GM23338 (cell line): ENCODE results near the gene NCR3LG1. TPM values are rescaled to one million over a fixed set of nuclear protein-coding genes. Genes with fewer than 3 reads are reported as not detected.

Source experiments
- ATAC-seq: fragments of 200-7000 bp; cut with Tn5 transposase; 3 replicates; pipeline ENCODE4 v1.9.1; 2020
- DNase-seq: peaks from one replicate; pipeline ENCODE4 v3.0.0-alpha.2; 2015; ENCODE audit warnings: low spot score
- H2AFZ ChIP-seq: fragments of 200-600 bp; sonication (generic); 2 replicates; pipeline ENCODE4 v1.8.0; 2016; ENCODE audit warnings: antibody characterized with exemption, mild to moderate bottlenecking, moderate library complexity
- H3F3A ChIP-seq: fragments of 200-600 bp; sonication (generic); replicated peaks from 2 replicates; pipeline ENCODE4 v1.8.0; 2017; ENCODE audit warnings: antibody characterized with exemption, mixed run types, low read depth
- H3K27ac ChIP-seq: fragments of 200-600 bp; sonication (generic); 2 replicates; pipeline ENCODE4 v1.6.1; 2016; ENCODE audit warnings: low read depth
- H3K27me3 ChIP-seq: fragments of 200-600 bp; sonication (generic); 2 replicates; pipeline ENCODE4 v1.8.0; 2016; ENCODE audit warnings: mild to moderate bottlenecking, mixed run types, moderate library complexity; ENCODE audit not compliant: insufficient read depth
- H3K36me3 ChIP-seq: fragments of 200-600 bp; sonication (generic); 2 replicates; pipeline ENCODE4 v1.8.0; 2016; ENCODE audit warnings: mild to moderate bottlenecking; ENCODE audit not compliant: insufficient read depth
- H3K4me1 ChIP-seq: fragments of 200-600 bp; sonication (generic); 2 replicates; pipeline ENCODE4 v1.8.0; 2016; ENCODE audit warnings: mild to moderate bottlenecking, moderate library complexity; ENCODE audit not compliant: insufficient read depth
- H3K4me2 ChIP-seq: fragments of 200-600 bp; sonication (generic); 2 replicates; pipeline ENCODE4 v1.7.1; 2017; ENCODE audit warnings: mixed run types
- H3K4me3 ChIP-seq: fragments of 200-600 bp; sonication (generic); 2 replicates; pipeline ENCODE4 v1.6.1; 2016; ENCODE audit warnings: mixed run types
- H3K79me2 ChIP-seq: fragments of 200-600 bp; sonication (generic); replicated peaks from 2 replicates; pipeline ENCODE4 v1.8.0; 2017; ENCODE audit warnings: mild to moderate bottlenecking; ENCODE audit not compliant: insufficient read depth
- H3K9me2 ChIP-seq: fragments of 200-600 bp; sonication (generic); 2 replicates; pipeline ENCODE4 v1.8.0; 2017; ENCODE audit not compliant: insufficient read depth
- H4K20me1 ChIP-seq: fragments of 200-600 bp; sonication (generic); replicated peaks from 2 replicates; pipeline ENCODE4 v1.8.0; 2017; ENCODE audit warnings: mild to moderate bottlenecking; ENCODE audit not compliant: insufficient read depth
- H3K27ac Mint-ChIP-seq: 2 replicates; pipeline ENCODE4 v1.8.0; 2020; ENCODE audit warnings: inconsistent platforms, mild to moderate bottlenecking, moderate library complexity, mixed read lengths
- H3K27me3 Mint-ChIP-seq: 3 replicates; pipeline ENCODE4 v1.8.0; 2022; ENCODE audit warnings: low read depth, mild to moderate bottlenecking, moderate library complexity, mixed read lengths, inconsistent platforms; ENCODE audit not compliant: insufficient read depth, poor library complexity
- H3K36me3 Mint-ChIP-seq: 3 replicates; pipeline ENCODE4 v1.8.0; 2021; ENCODE audit warnings: low read depth, mild to moderate bottlenecking, inconsistent platforms, moderate library complexity, mixed read lengths
- H3K4me1 Mint-ChIP-seq: 3 replicates; pipeline ENCODE4 v1.8.0; 2020; ENCODE audit warnings: mild to moderate bottlenecking, inconsistent platforms, mixed read lengths
- H3K4me3 Mint-ChIP-seq: 3 replicates; pipeline ENCODE4 v1.8.0; 2021; ENCODE audit warnings: moderate library complexity, mild to moderate bottlenecking, inconsistent platforms, mixed read lengths
- H3K9me3 Mint-ChIP-seq: 3 replicates; pipeline ENCODE4 v1.8.0; 2020; ENCODE audit warnings: moderate library complexity, mild to moderate bottlenecking, inconsistent platforms, mixed read lengths
- EZH2 ChIP-seq: fragments of 200-600 bp; sonication (generic); IDR thresholded peaks from one replicate; pipeline ENCODE4 v1.8.0; 2017; ENCODE audit warnings: antibody characterized with exemption, mild to moderate bottlenecking, low read depth; ENCODE audit not compliant: unreplicated experiment
- JUNB ChIP-seq: IDR thresholded peaks from one replicate; pipeline ENCODE4 v1.6.1; 2016; ENCODE audit warnings: antibody characterized with exemption; ENCODE audit not compliant: unreplicated experiment
- POLR2AphosphoS5 ChIP-seq: IDR thresholded peaks from 2 replicates; pipeline ENCODE4 v1.6.1; 2016; ENCODE audit warnings: antibody characterized with exemption, low read depth
- REST ChIP-seq: IDR thresholded peaks from one replicate; pipeline ENCODE4 v1.6.1; 2018; ENCODE audit warnings: antibody characterized with exemption; ENCODE audit not compliant: unreplicated experiment
- ZNF462 ChIP-seq: fragments of 250-450 bp; sonication (Bioruptor Pico); IDR thresholded peaks from 2 replicates; pipeline ENCODE4 v1.5.0; 2020; ENCODE audit warnings: mild to moderate bottlenecking, moderate library complexity
- polyA plus RNA-seq: library from polyadenylated mRNA; unstranded; fragments of >200 nt; fragmentation: Nextera tagmentation; extraction: Ambion mirVana; gene quantifications from 2 replicates; pipeline ENCODE4 v1.2.1, GENCODE V29; 2016
- total RNA-seq: library from RNA; depleted of rRNA; stranded (reverse); fragments of >200 nt; shearing (Covaris generic); gene quantifications from 2 replicates; pipeline ENCODE4 v1.2.3, GENCODE V29; 2014

The NCR3LG1 gene
- total and polyA plus RNA-seq, 2 experiments from 2014 or later, result 0.15 to 1.9 TPM

- TF ChIP-seq JUNB, result no peak
Measured at GRCh38 chr11:17314232-17314547, 37.4 kb upstream of the NCR3LG1 start (continued).

- no peak for DNase-seq
- TF ChIP-seq REST, result no peak
- no peak for TF ChIP-seq JUNB
- no peak for TF ChIP-seq ZNF462 (CRISPR knock-in tag)
- no peak for TF ChIP-seq EZH2
- TF ChIP-seq POLR2AphosphoS5, result no peak
- Mint-ChIP-seq H3K27ac (no peak overlapping the region), H3K9me3 (no peaks in the 10 kb centered on the region), H3K4me1 (no peaks in the 10 kb centered on the region), H3K36me3 (no peaks in the 10 kb centered on the region), H3K27me3 (no peaks in the 10 kb centered on the region), H3K4me3 (no peak overlapping the region)
- peaks cover 4% of the 10 kb centered on the region; the same call in 1 of the 2 replicates for H3K4me1 ChIP-seq
- H3F3A ChIP-seq, result no peaks in the 10 kb centered on the region
- no peak overlapping the region for H3K4me3 ChIP-seq
- H3K79me2 ChIP-seq, result no peaks in the 10 kb centered on the region
- H3K27ac ChIP-seq, result no peak overlapping the region
- no peak overlapping the region for H2AFZ ChIP-seq
- H3K36me3 ChIP-seq, result no peaks in the 10 kb centered on the region
- H3K9me2 ChIP-seq, result no peaks in the 10 kb centered on the region
- H4K20me1 ChIP-seq, result no peaks in the 10 kb centered on the region
- ATAC-seq, result no peak
- no peak overlapping the region for H3K4me2 ChIP-seq
- no peaks in the 10 kb centered on the region for H3K27me3 ChIP-seq
Measured at GRCh38 chr11:17314904-17315426, 36.6 kb upstream of the NCR3LG1 start.
